Measurements from ENCODE around the gene TCEANC2. TPM values are rescaled to one million over a fixed set of nuclear protein-coding genes. Genes with fewer than 3 reads are reported as not detected.

TCEANC2 gene
- total RNA-seq, 2 donors from 2014 or later: 14.7 to 15.2 TPM

- no peaks in the 10 kb centered on the region for H3K36me3 Mint-ChIP-seq (ENCODE audit: low read depth)
- H3K4me3 Mint-ChIP-seq: no peak overlapping the region
- no peaks in the 10 kb centered on the region for H3K9me3 Mint-ChIP-seq
- ATAC-seq (replicated peaks): no peak
- no peak overlapping the region for H3K27ac Mint-ChIP-seq
- H3K4me1 Mint-ChIP-seq: no peaks in the 10 kb centered on the region
- H3K27me3 Mint-ChIP-seq: no peaks in the 10 kb centered on the region
These were observed 84.2 kb downstream of the TCEANC2 start for GRCh38 chr1:54137534-54138061.

- H3K9me3 Mint-ChIP-seq: no peaks in the 10 kb centered on the region
- ATAC-seq (replicated peaks): no peak
- H3K4me3 Mint-ChIP-seq: no peak overlapping the region
- H3K27ac Mint-ChIP-seq: no peak overlapping the region
- H3K27me3 Mint-ChIP-seq: no peaks in the 10 kb centered on the region
- no peaks in the 10 kb centered on the region for H3K36me3 Mint-ChIP-seq (ENCODE audit: low read depth)
- H3K4me1 Mint-ChIP-seq: no peaks in the 10 kb centered on the region
These were observed 85.6 kb downstream of the TCEANC2 start for GRCh38 chr1:54138994-54139393.

- ATAC-seq (replicated peaks): no peak
- no peaks in the 10 kb centered on the region for H3K27me3 Mint-ChIP-seq
- no peak overlapping the region for H3K4me3 Mint-ChIP-seq
- no peak overlapping the region for H3K27ac Mint-ChIP-seq
- H3K4me1 Mint-ChIP-seq: no peaks in the 10 kb centered on the region
- H3K36me3 Mint-ChIP-seq (ENCODE audit: low read depth): no peaks in the 10 kb centered on the region
- no peaks in the 10 kb centered on the region for H3K9me3 Mint-ChIP-seq
These were observed 86.3 kb downstream of the TCEANC2 start for GRCh38 chr1:54139711-54140110.

- Mint-ChIP-seq H3K27ac (no peak overlapping the region), H3K9me3 (no peaks in the 10 kb centered on the region), H3K27me3 (no peaks in the 10 kb centered on the region), H3K36me3 (ENCODE audit: low read depth) (no peaks in the 10 kb centered on the region), H3K4me3 (no peak overlapping the region), H3K4me1 (no peaks in the 10 kb centered on the region)
- ATAC-seq (replicated peaks): no peak
These were observed 88.9 kb downstream of the TCEANC2 start for GRCh38 chr1:54142146-54142900.

- no peak overlapping the region for H3K4me3 Mint-ChIP-seq
These were observed 91.0 kb downstream of the TCEANC2 start for GRCh38 chr1:54144366-54144765.

GRCh38 chr1:54149734-54150133, 96.3 kb downstream of the TCEANC2 start:
- no peak for ATAC-seq (replicated peaks)

More at GRCh38 chr1:54144366-54144765, 91.0 kb downstream of the TCEANC2 start:
- Mint-ChIP-seq H3K27me3 (no peaks in the 10 kb centered on the region), H3K27ac (no peak overlapping the region), H3K4me1 (no peaks in the 10 kb centered on the region), H3K9me3 (no peaks in the 10 kb centered on the region), H3K36me3 (ENCODE audit: low read depth) (no peaks in the 10 kb centered on the region)
- no peak for ATAC-seq (replicated peaks)

GRCh38 chr1:54151013-54151412, 97.6 kb downstream of the TCEANC2 start:
- Mint-ChIP-seq H3K27me3 (no peaks in the 10 kb centered on the region), H3K4me3 (no peak overlapping the region), H3K4me1 (no peaks in the 10 kb centered on the region), H3K9me3 (no peaks in the 10 kb centered on the region), H3K36me3 (ENCODE audit: low read depth) (no peaks in the 10 kb centered on the region), H3K27ac (no peak overlapping the region)
- ATAC-seq (replicated peaks): no peak

More at GRCh38 chr1:54149734-54150133, 96.3 kb downstream of the TCEANC2 start:
- Mint-ChIP-seq H3K27me3 (no peaks in the 10 kb centered on the region), H3K4me3 (no peak overlapping the region), H3K4me1 (no peaks in the 10 kb centered on the region), H3K27ac (no peak overlapping the region), H3K36me3 (ENCODE audit: low read depth) (no peaks in the 10 kb centered on the region), H3K9me3 (no peaks in the 10 kb centered on the region)

- H3K27me3 Mint-ChIP-seq: no peaks in the 10 kb centered on the region
- no peaks in the 10 kb centered on the region for H3K4me1 Mint-ChIP-seq
- ATAC-seq (replicated peaks): no peak
- H3K4me3 Mint-ChIP-seq: no peak within 1 kb of the TSS
- no peaks in the 10 kb centered on the region for H3K9me3 Mint-ChIP-seq
- H3K27ac Mint-ChIP-seq: no peak within 1 kb of the TSS
- no peaks in the 10 kb centered on the region for H3K36me3 Mint-ChIP-seq (ENCODE audit: low read depth)
These were observed 99.3 kb downstream of the TCEANC2 start, which contains the start of gene CDCP2 for GRCh38 chr1:54152696-54153095. CDCP2 (minus strand) TSS chr1:54153000; CDS start chr1:54152922, 78 bp downstream.

GRCh38 chr1:54153535-54154439, 100.4 kb downstream of the TCEANC2 start:
- H3K36me3 Mint-ChIP-seq (ENCODE audit: low read depth): no peaks in the 10 kb centered on the region
- no peak overlapping the region for H3K27ac Mint-ChIP-seq
- no peak overlapping the region for H3K4me3 Mint-ChIP-seq
- H3K4me1 Mint-ChIP-seq: no peaks in the 10 kb centered on the region
- no peak for ATAC-seq (replicated peaks)
- no peaks in the 10 kb centered on the region for H3K27me3 Mint-ChIP-seq
- H3K9me3 Mint-ChIP-seq: no peaks in the 10 kb centered on the region

Other genes with a start within 250 kb of the TCEANC2 start
- gene NDC1, start 215.3 kb upstream of the TCEANC2 start, total RNA-seq: 10 to 100 TPM; 23.3 to 44.5 TPM
- 10 to 100 TPM; 13.7 to 14.8 TPM for gene YIPF1, start 163.8 kb upstream of the TCEANC2 start, total RNA-seq
- gene DIO1, start 159.4 kb upstream of the TCEANC2 start, total RNA-seq: not detected
- 10 to 100 TPM; 71.3 to 99.6 TPM for gene IFT25, start 107.9 kb upstream of the TCEANC2 start, total RNA-seq
- gene LRRC42, start 107.3 kb upstream of the TCEANC2 start, total RNA-seq: 10 to 100 TPM; 25.2 to 28.5 TPM
- gene LDLRAD1, start 35.4 kb upstream of the TCEANC2 start, total RNA-seq: not detected
- 100 to 1,000 TPM; 173 to 188 TPM for gene TMEM59, start 404 bp upstream of the TCEANC2 start, total RNA-seq
- under 1 TPM in 1 of 2 donors, not detected in 1; 0.16 TPM for gene CDCP2, start 99.4 kb downstream of the TCEANC2 start, total RNA-seq
- 10 to 100 TPM; 11.9 to 12.7 TPM for gene CYB5RL, start 146.4 kb downstream of the TCEANC2 start, total RNA-seq
- gene MRPL37, start 146.6 kb downstream of the TCEANC2 start, total RNA-seq: 100 to 1,000 TPM; 115 to 164 TPM